Esophagus squamous epithelium (tissue), 5 donors: ENCODE results near the gene TBCCD1. TPM values are rescaled to one million over a fixed set of nuclear protein-coding genes. Genes with fewer than 3 reads are reported as not detected.

Experiments used
- DNase-seq: peaks from one replicate; lab custom pipeline; 2025; lab: John Stamatoyannopoulos, UW
- H3K27ac ChIP-seq, 4 donors: fragments of 200-600 bp; sonication (generic); one replicate each; pipeline ENCODE4 v1.5.1; 2016 to 2019; ENCODE audit warnings: mild to moderate bottlenecking in 1 of 4
- H3K27me3 ChIP-seq, 4 donors: fragments of 200-600 bp; sonication (generic); 1 replicate in 3 of 4; 2 replicates in 1 of 4; pipeline versions ENCODE4 v1.5.1 to v1.6.0; 2017 to 2021; ENCODE audit warnings: antibody characterized with exemption in 1 of 4
- H3K36me3 ChIP-seq, 3 donors: fragments of 200-600 bp; sonication (generic); one replicate each; pipeline ENCODE4 v1.5.1; 2016 to 2019
- H3K4me1 ChIP-seq, 3 donors: fragments of 200-600 bp; sonication (generic); one replicate each; pipeline ENCODE4 v1.5.1; 2017 to 2019
- H3K4me3 ChIP-seq, 4 donors: fragments of 200-600 bp; sonication (generic); 1 replicate in 3 of 4; 2 replicates in 1 of 4; pipeline ENCODE4 v1.5.1; 2016 to 2019; ENCODE audit warnings: mild to moderate bottlenecking in 2 of 4, moderate library complexity in 1 of 4
- H3K9me3 ChIP-seq, 3 donors: fragments of 200-600 bp; sonication (generic); one replicate each; pipeline ENCODE4 v1.5.1; 2016 to 2019
- CTCF ChIP-seq, 6 experiments: fragments of 450-650 bp in 4 of 6; fragments of 200-600 bp in 2 of 6; sonication (generic) in 2 of 6; IDR thresholded peaks; one replicate each; pipeline ENCODE4 v1.5.1; 2016 to 2019; ENCODE audit warnings: antibody characterized with exemption in 6 of 6, mild to moderate bottlenecking in 4 of 6, moderate library complexity in 4 of 6
- POLR2A ChIP-seq, 4 donors: fragments of 450-650 bp; IDR thresholded peaks; one replicate each; pipeline ENCODE4 v1.6.1; 2017; ENCODE audit warnings: antibody characterized with exemption in 4 of 4, mild to moderate bottlenecking in 4 of 4, moderate library complexity in 3 of 4
- WGBS, 2 donors: methylation state at CpG; one replicate each; pipeline ENCODE4 v1.1.5; 2018; 5-methylcytosine and 5-hydroxymethylcytosine counted together
- intact Hi-C: fragments of 100-400 bp; cut with DNase I; formaldehyde crosslinking; loops from one replicate; pipeline ENCODE4 v1.15.0; 2022
- total RNA-seq, 4 donors: library from RNA; depleted of rRNA; stranded (reverse); fragments of >200 nt; gene quantifications; one replicate each; pipeline ENCODE4 v1.1.0, GENCODE V29; 2016
- donor health status: DM: yes; HTN: yes; CAD: no.

TBCCD1 gene
- total RNA-seq, 4 donors from 2014 or later = 6.9 to 10.5 (median 7.9) TPM

- no peak overlapping the region for H3K4me3 ChIP-seq
- TF ChIP-seq POLR2A (IDR thresholded peaks at IDR 0.05) = no peak
- no peak for TF ChIP-seq CTCF (IDR thresholded peaks at IDR 0.05)
- 66 to 90% methylated on average over 2 of the region's 2 CpGs for WGBS, 2 donors
Observed at GRCh38 chr3:186509423-186509822, 57.7 kb downstream of the TBCCD1 start.

GRCh38 chr3:186506857-186507256 lies 60.3 kb downstream of the TBCCD1 start:
- WGBS, 2 donors = 30 to 56% methylated on average over 2 of the region's 2 CpGs
- Histone ChIP-seq H3K4me3 (no peak overlapping the region), H3K27ac (no peak overlapping the region), H3K36me3 (no peaks in the 10 kb centered on the region), H3K9me3 (no peaks in the 10 kb centered on the region), H3K4me1 (peaks cover 0 to 6% (median 0%) of the 10 kb centered on the region in 3 donors), H3K27me3 (peaks cover 0 to 37% (median 0%) of the 10 kb centered on the region in 4 donors)
- intact Hi-C loops = no loop called here
- TF ChIP-seq POLR2A (IDR thresholded peaks at IDR 0.05) (no peak), CTCF (IDR thresholded peaks at IDR 0.05) (no peak)
- no peak for DNase-seq

More at GRCh38 chr3:186509423-186509822, 57.7 kb downstream of the TBCCD1 start:
- Histone ChIP-seq H3K36me3 (no peaks in the 10 kb centered on the region), H3K27me3 (peaks cover 0 to 29% (median 0%) of the 10 kb centered on the region in 4 donors), H3K4me1 (no peaks in the 10 kb centered on the region), H3K9me3 (no peaks in the 10 kb centered on the region), H3K27ac (no peak overlapping the region)
- intact Hi-C loops = no loop called here
- no peak for DNase-seq

GRCh38 chr3:186506191-186506739 lies 60.9 kb downstream of the TBCCD1 start:
- peaks cover 0 to 6% (median 0%) of the 10 kb centered on the region in 3 donors for H3K4me1 ChIP-seq
- no peak overlapping the region for H3K27ac ChIP-seq
- no peak overlapping the region for H3K4me3 ChIP-seq
- intact Hi-C loops = no loop called here
- TF ChIP-seq POLR2A (IDR thresholded peaks at IDR 0.05) = no peak
- TF ChIP-seq CTCF (IDR thresholded peaks at IDR 0.05) = no peak
- no peak for DNase-seq
- peaks cover 0 to 43% (median 0%) of the 10 kb centered on the region in 4 donors for H3K27me3 ChIP-seq
- 61 to 68% methylated on average over 3 of the region's 3 CpGs for WGBS, 2 donors
- no peaks in the 10 kb centered on the region for H3K36me3 ChIP-seq
- H3K9me3 ChIP-seq = no peaks in the 10 kb centered on the region

- WGBS, 2 donors = 61 to 62% methylated on average over 5 of the region's 6 CpGs
- TF ChIP-seq POLR2A (IDR thresholded peaks at IDR 0.05) (no peak), CTCF (IDR thresholded peaks at IDR 0.05) (no peak)
Observed at GRCh38 chr3:186502966-186503712, 64.0 kb downstream of the TBCCD1 start.

More at GRCh38 chr3:186502966-186503712, 64.0 kb downstream of the TBCCD1 start:
- Histone ChIP-seq H3K27me3 (peaks cover 0 to 39% (median 0%) of the 10 kb centered on the region in 4 donors), H3K27ac (no peak overlapping the region), H3K36me3 (no peaks in the 10 kb centered on the region), H3K4me1 (peaks cover 0 to 6% (median 0%) of the 10 kb centered on the region in 3 donors), H3K4me3 (no peak overlapping the region), H3K9me3 (no peaks in the 10 kb centered on the region)
- intact Hi-C loops = no loop called here
- DNase-seq = no peak
